Non-pigmented ciliary epithelial cell (primary cell): Measurements from ENCODE around the gene PLCG2.
A peak's percentile ranks its signal among the peaks of the same experiment; 100 is the strongest.
"Not testable (repeated sequence)": the region's sequence is repeated elsewhere in the genome, so short reads cannot be mapped to it uniquely, and the experiment has no call there.

Experiments
- DNase-seq: peaks from one replicate; pipeline ENCODE4 v3.0.0-alpha.2; 2010; ENCODE audit warnings: low read depth

Gene PLCG2

GRCh38 chr16:81754858-81755257 is 24.2 kb upstream of the PLCG2 start:
- no peak for DNase-seq

DNA sequence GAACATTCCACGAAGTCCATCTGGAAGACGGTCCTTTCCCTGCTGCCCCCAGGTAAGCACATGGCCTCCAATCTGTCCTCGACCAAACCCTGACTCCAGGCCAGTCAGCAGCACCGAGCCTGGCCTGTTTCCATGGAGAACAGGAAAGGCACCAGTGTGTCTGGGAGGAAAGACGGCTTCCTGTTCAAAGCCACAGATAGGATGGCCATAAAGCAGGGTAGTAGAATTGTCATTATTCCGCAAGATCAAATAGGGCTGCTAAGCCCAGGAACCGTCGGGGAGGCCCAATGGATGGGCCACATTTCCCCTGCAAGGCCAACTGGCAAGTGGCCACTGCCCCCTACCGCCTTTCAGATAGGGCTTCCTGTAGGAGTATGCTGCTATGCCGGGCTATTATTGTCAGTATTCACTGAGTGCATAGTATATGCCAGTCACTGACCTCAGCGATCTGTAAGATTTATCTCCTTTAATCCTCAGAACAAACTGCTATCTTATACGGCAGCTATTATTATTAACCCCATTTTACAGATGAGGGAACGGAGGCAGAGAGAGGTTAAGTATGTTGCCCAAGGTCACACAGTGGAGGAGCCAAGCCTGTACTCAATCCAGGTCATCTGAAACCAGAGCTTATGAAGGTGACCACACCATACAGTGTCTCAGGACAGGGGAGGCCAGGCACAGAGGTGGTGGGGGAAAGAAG is 23.0 kb upstream of the PLCG2 start:
- no peak for DNase-seq

DNA sequence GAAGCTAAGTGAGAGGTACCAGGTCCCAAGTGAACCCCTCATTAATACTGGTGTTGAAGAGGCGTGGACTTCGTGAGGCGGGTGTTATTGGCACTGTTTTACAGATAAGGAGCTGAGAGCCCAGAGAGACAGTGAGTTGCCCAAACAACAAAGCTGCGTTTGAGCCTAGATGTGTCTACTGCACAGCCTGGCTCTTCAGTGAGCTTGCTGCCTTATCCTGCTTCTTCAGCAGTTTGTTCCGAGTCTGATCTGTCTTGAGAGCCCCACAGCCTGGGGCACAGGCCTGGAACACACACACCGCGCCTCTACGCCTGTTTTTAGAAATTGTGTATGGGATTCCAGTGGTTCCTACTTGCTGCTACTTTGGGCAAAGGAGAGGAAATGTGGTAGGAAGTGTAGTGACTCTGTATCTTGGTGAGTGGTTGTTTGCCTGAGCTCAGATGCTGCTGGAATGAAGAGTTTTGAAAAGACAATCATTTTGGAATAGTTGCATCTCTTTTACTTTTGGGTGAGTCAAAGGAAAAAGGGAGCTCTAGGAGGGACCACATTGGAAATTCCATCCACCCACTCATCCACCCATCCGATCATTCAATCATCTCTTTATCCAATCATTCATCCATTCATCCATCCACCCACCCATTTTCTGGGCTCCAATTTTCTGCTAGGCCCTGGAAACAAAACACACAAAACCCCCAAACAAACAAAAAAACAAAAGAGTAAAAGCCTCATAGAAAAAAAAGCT is 22.3 kb upstream of the PLCG2 start:
- DNase-seq, result no peak

DNA sequence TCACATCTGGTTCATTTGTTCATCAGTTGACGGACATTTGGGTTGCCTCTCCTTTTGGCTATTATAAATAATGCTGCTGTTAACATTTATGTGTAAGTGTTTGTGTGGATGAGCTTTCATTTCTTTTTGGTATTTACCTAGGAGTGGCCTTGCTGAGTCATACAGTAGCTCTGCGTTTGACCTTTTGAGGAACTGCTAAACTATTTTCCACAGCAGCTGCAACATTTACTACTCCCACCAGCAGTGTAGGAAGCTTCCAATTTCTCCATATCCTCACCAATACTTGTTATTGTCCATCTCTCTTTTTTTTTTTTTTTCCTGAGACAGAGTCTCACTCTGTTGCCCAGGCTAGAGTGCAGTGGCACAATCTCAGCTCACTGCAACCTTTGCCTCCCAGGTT is 20.7 kb upstream of the PLCG2 start:
- no peak for DNase-seq

DNA sequence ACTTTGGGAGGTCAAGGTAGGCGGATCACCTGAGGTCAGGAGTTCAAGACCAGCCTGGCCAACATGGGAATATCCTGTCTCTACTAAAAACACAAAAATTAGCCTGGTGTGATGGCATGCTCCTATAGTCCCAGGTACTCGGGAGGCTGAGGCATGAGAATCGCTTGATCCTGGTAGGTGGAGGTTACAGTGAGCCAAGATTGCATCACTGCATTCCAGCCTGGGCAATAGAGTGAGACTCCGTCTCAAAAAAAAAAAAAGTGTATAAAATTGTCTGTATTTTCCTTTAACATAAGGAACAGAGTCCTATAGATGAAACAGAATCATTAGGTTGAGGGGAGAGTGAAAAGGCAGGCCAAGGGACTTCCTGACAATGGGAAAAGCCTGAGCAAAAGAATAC is 16.8 kb upstream of the PLCG2 start:
- DNase-seq, result not testable (repeated sequence)

GRCh38 chr16:81765111-81765919 is 13.8 kb upstream of the PLCG2 start:
- DNase-seq, result no peak

DNA sequence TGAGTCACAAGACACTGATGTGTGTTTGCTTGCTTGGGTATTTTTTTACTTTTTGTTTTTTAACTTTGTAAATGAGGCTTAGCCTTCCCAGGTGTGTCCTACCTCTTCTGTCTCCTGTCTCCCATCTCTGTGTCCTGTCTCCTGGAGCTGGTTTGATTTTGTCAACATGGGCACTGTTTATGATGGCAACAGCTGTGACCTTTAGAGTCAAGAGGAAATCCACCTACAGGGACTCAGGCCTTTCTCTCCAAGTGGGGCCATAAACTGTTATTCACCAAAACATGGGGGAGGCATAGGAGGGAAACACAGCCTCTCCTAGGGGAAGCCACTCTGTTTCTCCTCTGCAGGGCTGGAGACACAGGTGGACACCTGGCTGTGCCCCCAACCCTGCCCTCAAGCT is 13.1 kb upstream of the PLCG2 start:
- no peak for DNase-seq

GRCh38 chr16:81767987-81768592 is 11.0 kb upstream of the PLCG2 start:
- no peak for DNase-seq

- DNase-seq, result no peak
Measured at GRCh38 chr16:81770008-81770407, 9.1 kb upstream of the PLCG2 start.

DNA sequence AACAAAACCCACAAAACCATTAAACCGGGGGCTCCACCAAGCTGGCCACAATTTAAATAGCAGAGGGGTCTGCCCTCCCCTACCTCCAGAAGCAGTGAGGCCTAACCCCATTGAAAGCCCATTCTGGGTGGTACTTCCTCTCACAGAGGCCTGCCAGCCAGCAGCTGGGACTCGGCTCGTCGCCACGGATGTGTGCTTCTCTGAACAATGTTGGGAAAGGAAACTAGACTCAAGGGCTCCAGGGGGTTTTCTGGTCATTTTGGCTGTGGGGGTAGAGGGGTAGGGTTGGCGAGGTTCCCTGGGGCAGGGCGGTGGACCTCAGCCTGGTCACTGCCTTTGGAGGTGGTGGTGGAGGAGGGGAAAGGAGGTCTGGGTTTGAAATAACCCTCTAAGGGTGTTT is 4.7 kb upstream of the PLCG2 start:
- no peak for DNase-seq

- no peak for DNase-seq
Measured at GRCh38 chr16:81775570-81775969, 3.5 kb upstream of the PLCG2 start.

DNA sequence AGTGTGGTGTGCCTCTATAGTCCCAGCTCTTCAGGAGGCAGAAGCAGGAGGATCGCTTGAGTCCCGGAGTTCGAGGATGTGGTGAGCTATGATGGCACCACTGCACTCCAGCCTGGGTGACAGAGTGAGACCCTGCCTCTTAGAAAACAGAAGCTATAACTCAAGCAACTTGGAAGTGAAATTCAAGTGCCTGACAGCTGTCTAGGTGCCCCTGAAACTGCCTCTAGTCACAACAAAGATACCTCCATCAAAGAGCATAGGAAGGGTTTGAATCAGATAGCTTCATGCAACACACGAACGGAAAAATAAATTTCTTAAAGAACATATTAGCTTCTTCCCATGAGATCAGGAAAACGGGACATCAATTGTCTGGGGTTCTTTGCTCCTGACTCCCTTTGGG is 860 bp upstream of the PLCG2 start:
- no peak for DNase-seq

DNA sequence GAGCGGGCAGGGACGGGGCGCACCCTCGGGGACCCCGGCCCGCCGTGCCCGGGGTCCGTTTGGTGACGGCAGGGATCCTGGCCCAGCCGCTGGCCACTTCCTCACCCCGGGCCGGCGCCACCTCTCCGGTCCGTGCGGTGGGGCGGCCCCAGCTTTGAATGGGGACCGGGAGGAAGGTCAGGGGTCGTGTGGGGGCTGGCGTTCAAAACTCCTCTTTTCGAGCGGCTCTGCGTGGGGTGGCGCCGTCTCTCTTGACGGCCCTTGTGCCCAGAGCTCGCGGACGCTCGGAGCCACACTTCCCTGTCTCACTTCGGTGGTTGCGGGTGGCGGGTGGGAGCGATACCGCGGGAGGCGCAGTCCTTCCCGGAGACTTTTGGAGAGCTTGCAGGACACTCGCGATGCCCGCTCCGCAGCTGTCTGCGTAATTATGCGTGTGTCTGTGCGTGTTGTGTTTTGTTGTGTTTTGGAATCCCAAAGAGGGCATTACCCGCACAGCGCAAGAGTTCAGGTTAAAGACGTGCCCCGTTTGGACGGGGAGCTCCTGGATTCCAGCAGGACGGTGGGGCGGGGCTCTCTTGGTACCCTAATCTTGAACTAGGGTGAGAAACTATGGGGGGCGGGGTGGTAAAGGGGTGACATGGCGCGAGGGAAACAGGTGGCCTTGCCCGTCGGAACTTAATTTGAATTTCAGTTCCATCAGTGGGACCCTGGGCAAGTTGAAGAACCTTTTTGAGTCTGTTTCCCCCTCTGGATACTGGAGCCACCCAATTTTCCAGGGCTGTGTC is 637 bp downstream of the PLCG2 start:
- DNase-seq, result no peak

- DNase-seq, result no peak
Measured at GRCh38 chr16:81780350-81780749, 1.3 kb downstream of the PLCG2 start.

DNA sequence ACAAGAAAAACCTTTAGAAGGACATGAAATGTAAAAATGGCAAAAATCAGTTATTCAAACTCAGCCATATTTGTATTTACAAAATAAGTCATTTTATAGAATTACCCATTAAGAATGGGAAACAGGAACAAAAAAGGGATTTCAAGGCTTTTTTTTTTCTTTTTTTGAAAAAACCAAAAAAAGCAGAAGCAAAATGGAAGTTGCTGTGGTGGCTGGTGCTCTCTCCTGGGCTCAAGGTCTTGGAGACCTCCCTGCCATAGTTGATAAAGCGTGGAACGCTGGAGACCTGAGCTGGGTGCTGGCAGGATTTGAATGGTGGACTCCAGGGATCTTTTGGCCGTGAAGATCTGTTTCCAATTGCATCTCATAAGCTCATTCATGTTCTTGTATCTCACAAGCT is 3.1 kb downstream of the PLCG2 start:
- no peak for DNase-seq

DNA sequence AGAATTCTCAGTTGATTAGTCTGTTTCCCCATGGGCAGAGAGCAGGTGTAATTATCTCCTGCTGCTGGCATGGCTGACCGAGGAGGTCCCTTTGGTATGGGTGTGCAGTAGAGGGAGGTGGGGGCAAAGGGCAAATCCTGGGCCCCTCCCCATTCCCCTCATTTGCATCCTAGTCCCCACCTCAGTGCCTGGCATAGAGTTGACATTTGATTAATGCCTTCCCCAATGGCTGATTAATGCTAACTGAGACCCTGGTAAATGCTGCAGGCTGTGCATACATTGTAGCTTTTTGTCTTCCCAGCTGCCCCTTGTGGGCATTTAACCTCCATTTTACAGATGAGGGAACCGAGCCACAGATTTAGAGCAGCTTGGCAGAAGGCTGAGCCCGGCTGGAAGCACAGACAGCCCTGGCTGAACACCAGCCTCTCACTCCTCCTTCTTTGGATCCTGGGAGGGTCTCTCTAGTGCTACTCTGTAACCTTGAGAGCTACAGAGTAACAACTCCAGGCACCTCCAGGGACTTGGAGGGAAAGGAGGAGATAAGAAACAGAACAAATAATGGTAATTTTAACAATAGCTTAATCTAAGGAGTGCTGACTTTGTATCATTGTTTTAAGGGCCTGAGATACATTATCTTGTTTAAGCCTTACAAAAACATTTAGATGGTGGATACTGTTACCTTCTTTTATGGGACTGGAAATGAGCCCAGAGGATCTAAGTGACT is 5.1 kb downstream of the PLCG2 start:
- DNase-seq, result no peak

GRCh38 chr16:81785138-81785924 is 6.2 kb downstream of the PLCG2 start:
- DNase-seq, result no peak

DNA sequence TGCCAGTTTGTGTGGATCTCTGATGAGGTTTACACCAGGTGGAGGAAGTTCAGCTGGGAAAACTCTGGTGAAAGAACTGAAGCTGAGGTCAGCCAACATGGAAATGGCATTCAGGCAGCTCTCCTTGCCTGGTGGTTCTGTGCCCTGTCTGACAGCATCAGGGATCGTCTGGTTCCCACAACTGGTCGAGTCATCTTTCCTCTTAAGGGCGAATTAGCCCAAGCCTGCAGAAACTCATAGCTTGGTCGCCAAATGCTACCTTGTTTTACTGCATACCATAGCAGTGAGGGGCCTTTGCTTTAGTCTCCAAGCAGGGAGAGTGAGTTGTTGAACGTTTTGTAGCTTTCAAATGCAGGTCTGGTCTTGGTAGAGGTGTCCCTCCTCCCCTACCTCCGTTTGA is 7.2 kb downstream of the PLCG2 start:
- DNase-seq, result peak; percentile 18

DNA sequence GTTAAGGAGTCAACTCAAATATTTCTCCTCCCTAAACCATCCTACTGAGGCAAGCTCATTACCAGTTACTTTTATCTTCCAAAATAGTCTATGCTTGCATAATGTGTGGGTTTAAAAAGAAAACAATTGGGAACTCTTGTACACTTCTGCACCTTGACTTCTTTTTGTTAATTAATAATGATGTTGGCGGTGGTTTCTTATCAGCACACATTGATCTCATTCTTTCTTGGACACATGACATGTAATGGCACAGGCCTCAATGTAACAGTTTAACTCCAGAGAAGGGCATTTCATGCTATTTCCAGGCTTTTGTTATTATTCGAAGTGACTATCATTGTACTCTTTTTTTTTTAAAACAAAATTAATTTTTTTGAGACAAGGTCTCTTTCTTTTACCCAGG is 7.8 kb downstream of the PLCG2 start:
- no peak for DNase-seq

DNA sequence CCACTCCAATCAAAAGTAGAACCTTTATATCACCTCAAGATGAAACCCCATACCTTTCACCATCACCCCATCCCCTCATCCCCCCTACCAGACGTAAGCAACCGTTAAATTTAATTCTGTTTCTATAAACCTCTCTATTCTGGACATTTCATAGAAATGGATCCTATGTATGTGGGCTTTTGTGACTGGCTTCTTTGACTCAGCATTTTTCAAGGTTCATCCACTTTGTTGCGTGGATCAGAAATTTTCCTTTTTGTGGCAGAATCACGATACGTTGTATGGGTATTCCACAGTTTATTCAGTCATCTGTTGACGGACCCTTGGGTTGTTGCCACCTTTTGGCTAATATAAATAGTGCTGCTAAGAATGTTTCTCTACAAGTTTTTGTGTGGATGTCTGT is 8.6 kb downstream of the PLCG2 start:
- no peak for DNase-seq
